Mucosa of gallbladder (tissue), 1 donor: ENCODE measurements around the gene BATF. TPM values are rescaled to one million over a fixed set of nuclear protein-coding genes. Genes with fewer than 3 reads are reported as not detected.
A peak's percentile ranks its signal among the peaks of the same experiment; 100 is the strongest.

Experiments used
- DNase-seq: peaks from one replicate; pipeline ENCODE4 v3.0.0-alpha.2; 2020; ENCODE audit warnings: low spot score
- total RNA-seq: library from RNA; stranded (reverse); gene quantifications from one replicate; pipeline ENCODE4 v1.2.1, GENCODE V29; 2021
- donor health status: DM: no; HTN: no; CAD: no.

BATF gene
- total RNA-seq, 1 donor from 2014 or later = 5.7 TPM

DNA sequence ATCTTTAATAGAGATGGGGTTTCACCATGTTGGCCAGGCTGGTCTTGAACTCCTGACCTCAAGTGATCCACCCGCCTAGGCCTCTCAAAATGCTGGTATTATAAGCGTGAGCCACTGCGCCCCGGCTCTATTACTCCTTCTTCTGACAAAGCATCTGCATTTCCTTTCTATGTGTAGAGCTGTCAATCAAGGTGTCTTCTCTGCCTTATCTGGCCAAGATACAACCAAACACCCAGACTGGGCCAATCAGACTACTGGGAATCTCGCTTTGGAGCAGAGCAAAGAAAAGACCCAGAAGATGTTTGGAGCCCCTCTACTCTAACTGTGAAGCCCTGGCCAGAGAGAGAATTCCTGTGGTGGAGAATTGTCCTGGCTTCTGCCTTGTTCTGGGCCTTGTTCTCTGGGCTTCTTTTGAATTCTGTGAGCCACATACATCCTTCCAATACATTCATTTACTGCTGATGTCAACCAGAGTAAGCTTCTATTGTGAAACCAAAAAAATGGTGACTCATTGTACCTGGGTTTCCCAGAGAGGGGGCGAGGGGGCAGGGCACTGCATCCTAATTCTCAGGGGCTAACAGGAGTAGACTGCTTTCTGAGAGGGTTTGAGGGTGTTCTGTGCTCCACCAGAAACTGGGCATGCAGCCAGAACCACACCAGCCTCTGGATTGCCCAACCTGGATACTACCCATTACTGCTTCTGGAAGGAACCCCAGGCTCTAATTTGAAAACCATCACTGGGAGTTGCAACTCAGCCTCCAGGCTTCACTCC lies 37.4 kb downstream of the BATF start:
- no peak for DNase-seq

DNA sequence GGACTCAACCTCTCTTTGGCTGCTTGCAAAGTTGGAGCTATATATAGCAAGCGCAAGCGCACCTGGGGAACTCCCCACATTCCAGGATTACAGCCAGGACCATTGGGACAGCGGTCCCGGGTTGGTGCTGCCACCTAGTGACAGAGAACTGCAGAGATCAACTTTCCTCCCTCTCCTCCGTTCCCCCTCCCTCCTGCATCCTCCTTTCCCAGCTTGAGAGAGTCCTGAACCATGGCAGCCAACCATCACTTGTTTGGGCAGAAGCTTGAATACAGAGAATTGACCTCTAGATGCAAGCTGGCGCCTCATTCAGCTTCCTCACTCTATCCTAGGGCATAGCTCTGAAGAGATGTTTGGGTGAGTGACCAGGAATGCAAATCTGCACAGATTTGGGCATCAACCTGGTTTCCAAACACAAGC lies 38.8 kb downstream of the BATF start:
- DNase-seq = peak; percentile 88

DNA sequence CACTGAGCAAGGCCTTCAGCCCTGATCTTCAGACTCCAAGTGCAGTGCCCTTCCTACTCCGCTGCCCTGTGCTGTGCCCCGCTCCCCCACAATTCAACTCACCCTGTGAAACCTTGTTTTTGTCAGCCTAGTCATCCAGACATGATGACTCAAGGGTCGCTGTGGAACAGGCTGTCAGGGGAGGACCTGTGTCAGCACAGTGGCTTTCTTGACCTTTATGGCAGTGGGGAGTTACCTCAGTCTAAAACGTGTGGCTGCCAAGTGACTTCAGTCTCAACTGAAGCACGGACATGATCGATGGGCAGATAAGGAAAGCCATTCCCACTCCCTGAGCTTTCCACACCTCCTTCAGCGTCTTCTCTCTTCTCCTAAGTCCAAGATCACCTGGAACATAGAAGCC lies 39.8 kb downstream of the BATF start:
- no peak for DNase-seq

DNA sequence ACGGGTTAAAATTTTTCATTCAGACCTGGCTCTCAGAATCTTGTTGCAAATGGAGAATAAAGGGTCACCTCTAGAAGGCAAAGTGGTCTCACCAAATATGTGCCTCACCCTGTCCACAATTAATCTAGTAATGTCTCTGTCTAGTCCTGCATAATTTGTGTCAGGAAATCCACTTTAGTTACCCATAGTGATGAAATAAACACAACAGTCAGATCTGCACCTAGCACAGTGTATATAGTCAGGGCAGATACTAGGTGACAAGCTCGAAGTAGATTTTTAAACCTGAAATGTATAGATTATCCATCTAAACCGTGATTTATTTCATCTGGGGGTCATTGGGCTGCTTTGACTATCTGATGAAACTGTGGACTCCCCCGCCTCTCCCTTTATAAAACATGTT lies 40.2 kb downstream of the BATF start:
- no peak for DNase-seq

DNA sequence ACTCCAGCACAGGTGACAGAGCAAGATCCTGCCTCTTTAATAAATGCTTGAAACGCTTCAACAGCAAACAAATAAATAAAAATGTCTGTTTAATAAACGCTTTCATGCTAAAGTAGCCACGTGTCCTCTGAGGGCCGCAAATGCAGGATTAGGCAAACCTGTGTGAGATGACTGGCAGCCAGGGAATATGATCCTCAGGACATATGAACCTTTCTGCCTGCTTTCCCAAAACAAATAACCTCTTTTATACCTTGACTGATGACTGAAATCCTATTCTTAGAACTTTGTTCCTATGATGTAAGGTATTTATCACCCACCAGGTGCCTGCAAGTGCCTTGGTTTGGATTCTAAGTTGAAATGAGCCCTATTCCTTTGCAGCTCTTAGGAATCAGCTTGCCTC lies 41.7 kb downstream of the BATF start:
- DNase-seq = no peak

DNA sequence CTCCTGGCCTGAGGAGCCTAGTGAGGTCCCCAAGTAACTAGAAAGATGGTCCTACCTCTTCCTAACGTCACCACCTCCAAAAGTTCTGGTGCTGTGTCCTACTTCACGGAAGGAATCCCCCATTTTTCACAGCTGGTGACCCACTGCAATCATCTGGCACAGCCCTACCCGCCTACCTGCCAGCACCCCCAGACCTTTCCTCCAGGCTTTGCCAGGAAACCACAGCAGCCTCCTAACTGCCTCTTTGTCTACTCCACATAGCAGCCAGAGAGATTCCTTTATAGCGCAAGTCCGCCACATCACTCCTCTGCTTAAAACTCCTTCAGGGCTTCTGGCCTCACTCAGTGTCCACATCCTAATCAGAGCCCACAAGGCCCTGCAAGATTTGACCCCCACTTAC lies 42.8 kb downstream of the BATF start:
- DNase-seq = no peak

DNA sequence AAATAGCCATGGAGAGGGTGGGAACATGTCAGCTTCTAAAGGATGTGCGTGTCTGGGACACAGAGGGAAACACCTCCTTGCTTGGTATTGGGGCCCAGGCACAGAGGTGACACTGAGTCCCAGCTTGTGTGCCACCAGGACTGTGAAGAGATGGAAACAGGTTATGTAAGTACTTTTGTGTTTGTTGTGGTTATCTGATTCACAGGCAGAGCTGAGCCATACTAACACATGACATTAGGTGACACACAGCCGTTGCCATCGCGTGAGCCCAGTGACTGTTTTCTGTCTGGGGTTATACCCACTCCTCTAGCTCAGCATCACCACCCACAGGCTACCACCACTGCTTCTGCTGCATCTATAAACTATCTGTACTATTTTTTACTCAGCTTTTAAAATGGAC lies 44.1 kb downstream of the BATF start:
- no peak for DNase-seq

DNA sequence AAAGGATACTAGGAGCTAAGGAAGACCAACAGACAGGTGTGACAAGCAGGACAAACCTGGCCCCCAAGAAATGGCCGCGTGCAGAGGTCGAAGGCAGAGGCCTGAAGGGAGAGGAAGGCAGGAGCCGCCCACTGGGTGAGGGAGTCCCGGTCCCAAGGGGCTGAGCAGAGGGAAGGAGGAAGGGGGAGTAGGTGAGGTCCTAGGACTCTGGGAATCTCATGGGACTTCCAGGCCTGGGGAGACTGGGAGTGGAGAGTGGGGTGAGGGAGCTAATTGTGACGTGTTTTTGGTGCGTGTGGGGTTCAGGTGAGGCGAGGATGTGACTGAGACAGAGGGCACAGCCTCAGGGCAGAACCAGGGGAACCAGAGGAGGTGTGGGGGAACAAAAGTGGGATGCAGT lies 44.5 kb downstream of the BATF start:
- DNase-seq = no peak

DNA sequence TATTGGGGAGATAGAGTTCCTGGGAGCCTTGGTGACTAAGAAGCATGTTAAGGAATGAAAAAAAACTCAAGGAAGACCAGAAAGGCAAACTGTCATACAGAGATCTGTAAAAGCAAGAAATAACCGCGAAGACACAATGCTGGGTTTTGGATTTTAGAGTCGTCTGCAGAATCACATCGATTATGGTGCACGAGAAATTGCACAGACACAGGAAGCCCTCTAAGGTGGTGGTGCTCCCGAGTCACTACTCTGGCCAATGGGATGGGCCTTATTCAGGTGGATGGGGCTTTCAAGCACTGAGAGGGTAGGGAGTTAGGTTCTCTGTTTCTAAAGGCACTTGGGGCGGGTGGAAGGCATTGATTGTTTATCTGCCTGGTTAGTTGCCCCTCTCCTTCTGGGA lies 45.9 kb downstream of the BATF start:
- no peak for DNase-seq

DNA sequence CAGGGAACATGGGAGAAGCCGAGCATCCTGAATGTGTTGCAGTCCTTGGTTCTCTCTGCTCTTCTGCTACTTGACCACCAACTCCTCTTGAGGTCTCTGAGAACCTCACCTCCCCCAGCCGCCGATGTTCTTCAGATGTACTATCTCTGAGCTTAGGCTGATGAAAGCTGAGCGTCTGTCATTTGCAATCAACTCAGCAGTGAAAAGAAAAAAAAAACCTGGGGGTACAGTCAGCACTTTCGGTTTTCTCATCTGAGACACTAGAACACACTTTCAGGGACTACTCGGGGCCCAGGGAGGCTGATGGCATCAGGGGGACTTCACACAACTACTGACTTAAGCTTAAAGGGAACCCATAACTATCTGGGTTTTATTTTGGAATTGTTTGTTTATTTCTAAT lies 46.5 kb downstream of the BATF start:
- no peak for DNase-seq

DNA sequence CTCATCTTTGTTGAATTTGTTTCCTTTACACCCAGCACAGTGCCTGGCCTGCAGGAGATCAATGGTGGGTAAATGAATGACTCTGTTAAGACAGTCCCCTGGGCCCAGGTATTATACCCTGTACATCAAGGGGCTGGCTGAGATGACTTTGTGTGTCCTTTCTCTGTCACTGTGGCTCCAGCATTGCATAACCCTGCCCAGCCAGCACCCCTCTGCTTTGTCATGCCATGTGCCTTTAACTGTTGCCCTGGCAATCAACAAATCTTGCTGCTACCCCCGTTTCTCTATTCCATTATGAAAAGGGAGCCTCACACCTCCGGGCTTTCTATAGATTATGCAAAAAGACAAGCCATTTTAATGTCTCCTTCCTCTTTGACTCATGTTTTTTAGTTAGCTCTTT lies 48.5 kb downstream of the BATF start:
- DNase-seq = no peak

DNA sequence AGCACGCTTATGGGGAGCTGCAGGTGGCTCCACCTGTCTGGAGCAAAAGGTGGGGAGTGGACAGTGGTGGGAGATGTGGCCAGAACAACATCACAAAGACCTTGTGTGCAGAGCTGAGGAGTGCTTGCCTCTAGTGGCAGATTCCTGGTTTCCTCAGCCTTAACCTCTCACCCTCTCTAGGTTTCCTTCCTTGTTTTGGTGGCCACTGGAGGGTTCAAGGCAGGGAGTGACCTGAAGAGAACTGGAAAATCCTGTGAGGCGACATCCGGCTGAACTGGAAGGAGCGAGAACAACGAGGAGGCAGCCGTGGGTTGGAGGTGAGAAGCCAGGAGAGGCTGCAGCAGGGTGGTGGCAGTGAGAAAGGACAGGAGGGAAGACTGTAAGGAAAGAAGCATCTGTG lies 49.8 kb downstream of the BATF start:
- DNase-seq = no peak

DNA sequence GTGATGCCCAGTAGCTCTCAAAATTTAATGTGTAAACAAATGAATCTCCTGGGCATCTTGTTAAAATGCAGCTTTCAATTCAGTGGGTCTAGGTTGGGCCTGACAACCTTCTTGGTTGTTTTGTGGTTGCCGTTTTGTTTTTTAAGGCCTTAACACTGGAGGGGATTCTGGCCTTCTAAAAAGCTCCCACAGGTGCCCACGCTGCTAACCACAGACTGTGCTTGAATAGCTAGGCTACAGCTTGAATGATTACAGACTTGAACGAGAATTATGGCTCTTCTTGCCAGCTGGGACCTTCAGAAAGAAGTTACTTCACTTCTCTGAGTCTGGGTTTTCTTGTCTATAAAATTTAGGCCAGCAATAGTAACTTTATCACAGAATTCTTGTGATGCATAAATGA lies 54.8 kb downstream of the BATF start:
- no peak for DNase-seq

DNA sequence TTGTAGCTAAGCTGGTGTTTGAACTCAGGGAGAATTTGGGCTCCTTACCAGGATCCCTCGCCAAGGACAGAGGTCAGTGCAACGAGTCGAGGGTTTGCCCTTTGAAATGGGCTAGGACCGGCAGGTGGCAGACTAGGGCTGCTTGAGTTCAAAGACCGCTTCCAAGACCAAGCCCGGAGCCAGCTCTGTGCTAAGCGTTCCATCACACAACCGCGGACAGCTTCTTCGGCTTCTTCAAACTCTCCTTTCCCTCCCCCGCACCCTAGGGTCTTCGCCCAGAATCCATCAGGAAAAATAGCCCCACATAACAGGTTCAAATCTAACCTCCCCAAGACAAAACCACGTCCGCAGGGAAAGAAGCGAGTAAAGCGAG lies 55.4 kb downstream of the BATF start:
- DNase-seq = peak; percentile 88

DNA sequence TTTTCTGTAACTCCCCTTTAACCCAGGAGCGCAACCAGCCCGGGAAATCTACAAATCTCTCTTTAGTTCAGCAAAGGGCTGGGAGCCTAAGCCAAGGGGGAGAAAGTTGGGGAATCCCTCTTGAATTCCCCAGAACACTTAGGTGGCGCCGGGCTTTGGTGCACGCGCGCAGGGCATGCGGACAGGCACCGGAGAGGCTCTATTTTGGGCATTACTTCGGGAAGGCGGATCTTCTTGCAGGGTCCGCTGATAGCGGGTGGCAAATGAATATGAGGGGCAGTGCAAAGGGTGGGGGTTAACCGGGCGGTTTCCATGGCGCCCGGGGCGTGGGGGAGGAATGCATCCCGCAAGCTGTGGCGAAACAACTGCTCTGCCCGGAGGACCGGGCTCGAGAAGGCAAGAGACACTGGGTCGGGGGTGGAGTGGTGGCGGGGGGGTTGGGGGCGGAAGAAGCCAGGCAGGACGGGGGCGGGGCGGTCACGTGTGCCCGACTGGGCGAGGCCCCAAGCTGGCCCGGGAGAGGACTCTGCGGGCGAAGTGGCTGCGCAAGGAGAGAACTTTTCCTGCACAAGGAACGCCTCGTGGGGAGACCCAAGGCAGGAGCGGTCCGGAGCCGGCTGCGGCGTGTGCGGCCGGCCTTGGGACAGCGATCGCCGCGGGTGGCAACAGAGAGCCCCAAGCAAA lies 56.0 kb downstream of the BATF start, which contains the start of gene FLVCR2:
Gene FLVCR2, plus strand, starts transcription at position 519 of the 684 bp plus-strand sequence. CDS start 353 bp downstream, outside the sequence.
- peak; percentile 83 for DNase-seq

DNA sequence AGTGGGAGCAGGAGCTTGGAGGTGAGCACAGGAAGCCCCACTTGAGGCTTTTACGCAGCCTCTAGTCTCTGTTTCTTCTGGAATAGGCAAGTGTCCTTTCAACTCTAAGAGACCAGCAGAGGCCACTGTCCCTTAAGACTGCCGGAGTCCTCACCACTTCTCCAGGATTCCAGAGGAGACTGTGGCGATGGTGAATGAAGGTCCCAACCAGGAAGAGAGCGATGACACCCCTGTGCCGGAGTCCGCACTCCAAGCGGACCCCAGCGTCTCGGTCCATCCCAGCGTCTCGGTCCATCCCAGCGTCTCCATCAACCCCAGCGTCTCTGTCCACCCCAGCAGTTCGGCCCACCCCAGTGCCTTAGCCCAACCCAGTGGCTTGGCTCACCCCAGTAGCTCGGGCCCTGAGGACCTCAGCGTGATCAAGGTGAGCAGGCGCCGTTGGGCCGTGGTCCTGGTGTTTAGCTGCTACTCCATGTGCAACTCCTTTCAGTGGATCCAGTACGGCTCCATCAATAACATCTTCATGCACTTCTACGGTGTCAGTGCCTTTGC lies 56.6 kb downstream of the BATF start:
- peak; percentile 58 for DNase-seq

DNA sequence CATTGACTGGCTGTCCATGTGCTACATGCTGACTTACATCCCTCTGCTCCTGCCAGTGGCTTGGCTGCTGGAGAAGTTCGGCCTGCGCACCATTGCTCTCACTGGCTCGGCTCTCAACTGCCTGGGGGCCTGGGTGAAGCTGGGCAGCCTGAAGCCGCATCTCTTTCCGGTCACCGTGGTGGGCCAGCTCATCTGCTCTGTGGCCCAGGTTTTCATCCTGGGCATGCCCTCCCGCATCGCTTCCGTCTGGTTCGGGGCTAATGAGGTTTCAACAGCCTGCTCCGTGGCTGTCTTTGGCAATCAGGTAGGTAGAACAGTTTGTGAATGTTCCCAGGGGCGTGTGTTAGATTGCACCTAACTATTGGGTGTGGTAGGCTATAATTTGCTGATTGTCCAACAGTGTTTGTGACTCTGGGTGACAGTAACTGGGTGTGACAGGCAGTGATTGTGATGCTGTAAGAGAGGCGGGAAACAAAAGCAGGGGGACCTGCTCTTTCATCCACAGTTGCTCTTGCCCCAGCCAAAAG lies 57.1 kb downstream of the BATF start:
- DNase-seq = no peak

DNA sequence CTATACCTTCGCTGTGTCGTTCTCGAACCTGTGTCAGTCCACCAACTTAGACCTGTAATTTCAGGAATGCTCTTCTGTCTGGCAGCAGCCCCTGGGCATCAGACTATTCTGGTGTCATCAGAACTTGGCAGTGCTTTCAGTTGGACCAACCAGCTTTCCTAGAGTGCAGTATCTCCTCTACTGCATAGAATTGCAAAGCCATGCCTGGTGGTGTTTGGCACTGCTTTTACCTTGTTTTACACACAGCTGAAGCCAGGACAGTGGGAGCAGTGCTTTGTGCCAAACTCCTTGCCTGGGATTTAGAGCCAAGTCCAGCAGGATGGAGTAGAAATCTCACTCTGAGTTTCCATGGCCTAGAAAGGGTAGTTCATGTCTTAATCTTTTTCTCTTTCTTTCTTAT lies 57.6 kb downstream of the BATF start:
- DNase-seq = no peak

DNA sequence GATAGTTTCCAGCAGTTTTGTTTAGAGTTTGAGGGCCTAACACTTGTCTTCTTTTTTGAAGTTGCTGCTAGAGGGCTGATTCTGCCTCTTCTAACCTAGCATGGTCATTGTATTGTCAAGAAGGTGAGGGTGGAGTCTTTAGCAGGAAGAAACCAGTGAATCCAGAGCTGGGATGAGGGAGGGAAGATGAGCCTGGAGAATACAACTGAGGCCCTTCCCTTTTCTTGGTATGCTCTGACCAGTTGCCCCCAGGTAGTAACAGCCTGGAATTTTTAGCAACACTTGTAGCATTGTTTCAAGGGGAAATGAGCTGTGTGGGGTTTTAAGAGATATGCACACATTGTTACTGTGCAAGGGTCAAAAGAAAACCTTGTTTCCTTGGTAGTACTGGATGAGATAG lies 65.1 kb downstream of the BATF start:
- no peak for DNase-seq

DNA sequence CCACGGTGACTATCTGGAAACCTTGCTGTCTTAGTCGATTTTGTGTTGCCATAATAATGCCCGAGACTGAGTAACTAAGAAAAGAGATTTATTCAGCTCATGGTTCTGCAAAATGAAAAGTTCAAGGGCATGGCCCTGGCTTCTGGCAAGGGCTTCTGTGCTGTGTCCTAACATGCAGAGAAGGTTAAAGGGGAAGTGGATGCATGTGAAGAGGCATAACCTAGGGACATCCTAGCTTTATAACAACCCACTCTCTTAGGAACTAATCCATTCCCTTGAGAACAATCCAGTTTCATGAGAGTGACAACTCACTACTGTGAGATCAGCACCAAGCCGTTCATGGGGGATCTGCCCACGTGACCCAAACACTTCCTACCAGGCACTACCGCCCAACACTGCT lies 67.7 kb downstream of the BATF start:
- DNase-seq = no peak

DNA sequence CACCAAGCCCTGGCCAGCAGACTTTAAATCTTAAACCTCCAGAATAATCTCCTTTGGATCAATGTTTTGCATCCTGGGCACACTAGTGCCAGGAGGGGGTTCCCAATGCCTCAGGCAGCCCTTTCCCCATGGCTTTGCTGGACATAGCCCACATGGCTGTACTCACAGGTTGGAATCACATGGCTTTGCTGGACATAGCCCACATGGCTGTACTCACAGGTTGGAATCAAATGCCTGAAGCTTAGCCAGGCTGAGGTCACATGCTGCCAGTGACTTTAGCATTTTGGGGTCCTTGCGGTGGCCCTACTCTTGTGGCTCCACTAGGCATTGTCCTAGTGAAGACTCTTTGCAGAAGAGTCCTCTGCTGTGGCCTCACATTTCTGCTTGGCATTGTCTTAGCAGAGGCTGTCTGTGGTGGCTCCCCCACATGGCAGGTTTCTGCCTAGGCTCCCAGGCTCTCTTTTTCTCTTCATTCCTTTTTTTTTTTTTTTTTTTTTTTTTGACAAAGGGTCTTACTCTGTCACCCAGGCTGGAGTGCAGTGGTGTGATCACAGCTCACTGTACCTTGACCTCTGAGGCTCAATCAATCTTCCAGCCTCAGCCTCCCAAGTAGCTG lies 69.2 kb downstream of the BATF start:
- DNase-seq = no peak

DNA sequence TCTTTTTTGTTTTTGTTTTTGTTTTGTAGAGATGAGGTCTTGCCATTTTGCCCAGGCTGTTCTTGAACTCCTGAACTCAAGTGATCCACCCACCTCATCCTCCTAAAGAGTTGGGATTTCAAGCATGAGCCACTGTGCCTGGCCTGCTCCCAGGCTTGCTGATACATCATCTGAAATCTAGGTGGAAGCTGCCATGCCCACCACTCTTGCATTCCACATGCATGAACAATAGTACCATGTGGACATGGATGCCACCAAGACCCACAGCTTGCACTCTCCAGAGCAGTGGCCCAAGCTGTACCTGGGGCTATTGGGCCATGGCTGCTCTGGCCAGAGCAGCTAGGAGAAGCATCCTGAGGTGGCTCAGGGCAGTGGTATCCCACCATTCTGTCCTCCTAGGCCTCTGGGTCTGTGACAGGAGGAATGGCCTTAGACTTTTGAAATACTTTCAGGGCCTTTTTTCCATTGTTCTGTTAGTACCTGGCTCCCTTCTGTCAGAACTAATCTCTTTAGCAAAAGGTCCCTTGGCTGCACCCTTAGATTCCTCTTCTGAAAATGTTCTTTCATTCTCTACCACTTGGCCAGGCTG lies 69.8 kb downstream of the BATF start:
- no peak for DNase-seq
